ENCODE measurements around the gene LIN9.
"Not testable (repeated sequence)": the region's sequence is repeated elsewhere in the genome, so short reads cannot be mapped to it uniquely, and the experiment has no call there.

LIN9 gene

DNA sequence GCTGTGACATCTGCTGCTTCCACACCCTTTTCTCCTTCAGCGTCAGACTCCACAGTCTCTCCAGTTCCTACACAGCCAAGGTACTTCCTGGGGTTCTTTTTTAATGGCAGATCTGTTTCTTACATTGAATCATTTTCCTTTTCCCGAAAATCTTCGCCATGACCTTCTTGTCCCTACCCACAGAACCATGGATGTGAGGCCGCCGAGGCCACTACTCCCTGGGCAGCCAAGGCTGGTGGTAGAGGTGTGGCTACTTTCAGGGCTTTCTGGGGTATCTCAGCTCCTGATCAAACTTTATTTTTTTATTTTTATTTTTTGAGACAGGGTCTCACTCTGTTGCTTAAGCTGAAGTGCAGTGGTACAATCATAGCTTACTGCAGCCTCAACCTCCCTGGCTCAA is 9.5 kb upstream of the LIN9 start:
- DNase-seq, result no peak

DNA sequence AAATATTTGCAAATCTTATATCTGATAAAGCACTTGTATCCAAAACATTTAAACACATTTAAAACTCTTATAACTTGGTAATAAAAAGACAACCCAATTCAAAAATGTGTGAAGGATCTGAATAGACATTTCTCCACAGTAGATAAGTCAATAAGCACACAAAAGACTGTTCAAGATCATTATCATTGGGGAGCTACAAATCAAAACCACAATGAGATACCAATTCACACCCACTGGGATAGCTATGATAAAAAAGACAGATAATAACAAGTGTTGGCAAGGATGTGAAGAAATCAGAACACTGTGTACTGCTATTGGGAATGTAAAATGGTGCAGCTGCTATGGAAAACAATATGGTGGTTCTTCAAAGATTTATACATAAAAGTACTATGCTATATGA is 5.1 kb upstream of the LIN9 start:
- no peak for DNase-seq

- no peak for DNase-seq
Observed at GRCh38 chr1:226312065-226312464, 3.1 kb upstream of the LIN9 start.

GRCh38 chr1:226311376-226311775 is 2.4 kb upstream of the LIN9 start:
- DNase-seq, result no peak

GRCh38 chr1:226310637-226311195 is 1.8 kb upstream of the LIN9 start:
- DNase-seq, result no peak

DNA sequence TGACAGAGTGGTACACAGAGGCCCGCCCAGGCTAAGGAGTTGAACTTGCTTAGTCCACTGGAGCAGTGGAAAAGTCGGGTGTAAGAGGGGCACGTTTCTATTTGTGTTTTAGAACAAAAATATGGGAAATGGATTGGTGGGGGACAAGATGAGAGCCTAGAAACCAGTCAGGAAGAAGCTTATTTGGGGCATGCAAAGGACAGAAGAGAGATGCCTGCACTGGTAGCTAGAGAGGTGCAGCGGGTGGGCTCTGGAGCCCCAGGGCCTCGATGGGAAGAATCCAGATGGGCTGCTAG is 1.2 kb upstream of the LIN9 start:
- DNase-seq, result no peak

DNA sequence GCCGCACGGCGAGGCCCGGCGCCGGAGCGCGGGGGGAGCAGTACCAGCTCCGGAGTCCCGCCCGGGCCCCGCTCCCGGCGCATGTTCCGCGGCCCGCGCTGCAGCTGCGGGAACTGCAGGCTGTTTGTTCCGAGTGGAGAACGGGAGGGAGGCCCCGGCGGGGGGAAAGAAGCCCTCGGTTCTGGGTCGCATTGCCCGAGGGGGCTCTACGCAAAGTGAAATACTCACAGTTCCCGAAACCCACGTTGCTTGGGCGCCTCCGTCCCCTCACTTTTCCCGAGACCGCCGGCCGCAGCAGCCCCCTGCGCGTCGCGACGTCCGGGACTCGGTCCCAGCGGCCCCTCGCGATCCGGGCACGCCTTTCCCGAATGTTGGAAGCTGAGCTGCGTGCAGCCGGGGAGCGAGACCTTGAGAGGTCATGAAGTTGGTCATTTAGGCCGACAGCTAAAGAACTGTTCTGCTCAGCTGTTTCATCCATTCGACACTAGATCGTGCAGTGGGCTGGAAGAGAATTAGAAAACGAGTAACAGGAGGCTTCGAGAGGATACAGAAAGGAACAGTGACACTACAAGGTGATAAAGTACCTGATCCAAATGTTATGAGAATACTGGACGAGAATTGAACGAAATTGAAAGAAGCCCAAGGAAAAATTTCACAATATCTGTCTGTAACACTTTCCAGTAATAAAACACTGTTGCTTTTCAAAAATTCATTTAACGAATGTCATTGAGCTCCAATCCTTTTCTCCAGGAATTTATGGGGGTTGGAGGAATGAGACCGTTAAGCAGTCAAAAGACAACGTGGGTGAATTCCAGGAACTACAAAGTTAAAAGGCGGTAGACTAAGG is 657 bp upstream of the LIN9 start:
- DNase-seq, result no peak

GRCh38 chr1:226308166-226308722 is 720 bp downstream of the LIN9 start:
- DNase-seq, result no peak

DNA sequence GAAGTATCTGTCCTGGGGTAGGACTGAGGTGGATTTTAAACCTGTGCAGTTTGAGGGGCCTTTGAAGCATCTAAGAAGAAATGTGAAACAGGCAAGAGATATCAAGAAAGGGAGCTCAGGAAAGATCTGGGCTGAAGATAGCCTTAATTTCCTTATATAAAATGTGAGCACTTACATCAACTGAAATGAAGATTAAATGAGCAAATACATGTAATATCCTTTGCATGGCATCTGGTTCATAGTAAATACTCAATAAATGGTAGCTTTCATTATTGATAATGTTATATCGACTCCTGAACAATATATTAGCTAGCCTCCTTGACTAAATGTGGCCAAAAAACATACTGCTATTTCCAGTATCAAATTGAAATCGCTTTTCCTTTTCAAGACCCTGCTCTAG is 2.5 kb downstream of the LIN9 start:
- no peak for DNase-seq

GRCh38 chr1:226305184-226305583 is 3.8 kb downstream of the LIN9 start:
- no peak for DNase-seq

- DNase-seq, result no peak
Observed at GRCh38 chr1:226304291-226304955, 4.5 kb downstream of the LIN9 start.

GRCh38 chr1:226302731-226303130 is 6.2 kb downstream of the LIN9 start:
- no peak for DNase-seq

GRCh38 chr1:226296911-226297310 is 12.1 kb downstream of the LIN9 start:
- no peak for DNase-seq

DNA sequence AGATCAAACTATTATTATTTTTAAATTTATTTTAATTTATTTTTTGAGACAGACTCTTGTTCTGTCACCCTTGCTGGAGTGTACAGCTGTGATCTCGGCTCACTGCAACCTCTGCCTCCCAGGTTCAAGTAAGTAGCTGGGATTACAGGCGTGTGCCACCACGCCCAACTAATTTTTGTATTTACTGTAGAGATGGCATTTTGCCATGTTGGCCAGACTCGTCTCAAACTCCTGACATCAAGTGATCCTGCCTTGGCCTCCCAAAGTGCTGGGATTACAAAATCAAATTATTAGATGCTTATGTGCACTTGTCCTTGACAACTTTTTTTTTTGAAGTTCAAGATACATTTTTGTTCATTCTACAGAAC is 15.4 kb downstream of the LIN9 start:
- no peak for DNase-seq

GRCh38 chr1:226292874-226293552 is 16.0 kb downstream of the LIN9 start:
- DNase-seq, result no peak

DNA sequence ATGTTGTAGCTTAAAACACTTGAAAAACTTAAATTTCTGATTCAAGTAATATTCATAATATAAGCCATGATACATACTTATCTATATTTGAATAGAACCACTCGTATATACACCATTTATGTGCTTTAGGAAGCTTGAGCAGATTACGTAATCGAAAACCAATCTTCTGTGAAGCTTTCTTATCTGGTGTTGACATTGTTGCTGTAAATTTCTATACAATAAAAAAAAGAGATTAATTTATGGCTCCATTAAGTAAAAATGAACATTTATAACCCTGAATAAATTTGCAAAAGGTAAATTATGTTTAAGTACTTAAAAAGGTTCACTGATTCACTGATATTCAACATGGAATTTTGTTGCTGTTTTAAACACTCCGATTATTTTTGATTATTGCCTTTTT is 21.4 kb downstream of the LIN9 start:
- no peak for DNase-seq

GRCh38 chr1:226281058-226281457 is 27.9 kb downstream of the LIN9 start:
- no peak for DNase-seq

DNA sequence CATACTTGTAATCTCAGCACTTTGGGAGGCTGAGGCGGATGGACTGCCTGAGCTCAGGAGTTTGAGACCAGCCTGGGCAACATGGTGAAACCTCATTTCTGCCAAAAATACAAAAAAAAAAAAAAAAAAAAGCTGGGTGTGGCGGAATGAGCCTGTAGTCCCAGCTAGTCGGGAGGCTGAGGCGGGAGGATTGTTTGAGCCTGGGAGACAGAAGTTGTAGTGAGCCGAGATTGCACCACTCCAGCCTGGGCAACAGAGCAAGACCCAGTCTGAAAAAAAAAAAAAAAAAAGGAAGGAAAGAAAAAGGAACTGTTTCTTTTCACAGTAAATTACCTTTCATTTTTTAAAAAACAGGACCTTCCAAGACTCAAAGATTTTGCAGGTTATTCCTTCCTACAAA is 29.5 kb downstream of the LIN9 start:
- DNase-seq, result no peak

GRCh38 chr1:226277897-226278296 is 31.1 kb downstream of the LIN9 start:
- no peak for DNase-seq

DNA sequence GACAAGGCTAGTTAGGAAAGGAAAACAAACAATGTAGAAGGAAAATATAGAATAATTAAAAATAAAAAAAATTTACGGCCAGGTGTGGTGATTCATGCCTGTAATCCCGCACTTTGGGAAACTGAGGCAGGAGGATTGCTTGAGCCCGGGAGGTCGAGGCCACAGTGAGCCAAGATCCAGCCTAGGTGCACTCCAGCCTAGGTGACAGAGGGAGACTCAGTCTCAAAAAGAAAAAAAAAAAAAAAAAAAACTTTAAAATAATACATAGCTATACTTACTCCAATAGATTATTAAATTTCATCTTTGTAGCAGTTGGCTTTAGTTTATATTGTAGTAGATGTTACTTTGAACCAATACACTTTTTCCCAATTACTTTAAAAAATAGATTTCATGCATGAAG is 32.0 kb downstream of the LIN9 start:
- no peak for DNase-seq

DNA sequence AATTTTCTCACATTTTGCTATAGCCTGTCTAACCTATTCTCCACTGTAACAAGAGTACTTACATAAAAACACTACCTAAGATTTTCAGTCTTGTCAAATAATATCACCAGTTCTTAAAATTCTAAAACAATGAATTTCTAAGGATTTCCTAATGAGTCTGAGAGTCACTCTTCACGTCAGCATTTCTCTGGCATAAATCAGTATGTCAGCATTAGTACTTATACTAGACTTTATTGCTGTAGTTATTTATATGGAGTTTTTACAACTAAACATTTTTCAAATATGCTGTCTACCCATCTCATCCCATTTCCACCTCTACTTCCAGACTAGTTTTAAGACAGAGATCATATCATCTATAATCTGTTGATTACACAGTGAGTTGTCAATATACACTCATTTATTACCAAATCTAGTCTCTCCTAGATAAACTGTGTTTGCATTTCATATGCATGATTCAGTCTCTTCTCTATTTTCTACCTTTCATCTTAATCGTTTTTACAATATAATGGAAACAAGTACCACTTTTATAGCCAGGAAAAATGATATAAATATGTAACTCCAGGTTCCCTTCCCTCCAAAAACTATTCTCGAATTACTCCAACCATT is 32.8 kb downstream of the LIN9 start:
- no peak for DNase-seq

DNA sequence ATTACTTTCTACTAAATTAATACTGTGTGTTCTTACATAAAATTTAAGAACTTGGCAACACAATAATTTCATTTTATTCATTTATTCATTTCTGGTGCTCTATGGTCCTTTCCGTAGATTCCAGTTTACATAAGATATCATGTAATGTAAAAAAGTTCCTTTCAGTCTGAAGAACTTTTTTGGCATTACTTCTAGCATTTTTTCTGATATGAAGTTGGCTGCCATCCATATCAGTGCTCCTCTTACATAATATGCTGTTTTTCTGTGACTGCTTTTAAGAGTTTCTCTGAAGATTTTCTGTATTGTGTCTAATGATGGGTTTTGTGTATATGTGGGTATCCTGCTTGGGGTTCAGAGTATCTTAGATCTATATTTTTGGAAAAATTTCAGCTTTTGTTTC is 34.8 kb downstream of the LIN9 start:
- DNase-seq, result no peak

DNA sequence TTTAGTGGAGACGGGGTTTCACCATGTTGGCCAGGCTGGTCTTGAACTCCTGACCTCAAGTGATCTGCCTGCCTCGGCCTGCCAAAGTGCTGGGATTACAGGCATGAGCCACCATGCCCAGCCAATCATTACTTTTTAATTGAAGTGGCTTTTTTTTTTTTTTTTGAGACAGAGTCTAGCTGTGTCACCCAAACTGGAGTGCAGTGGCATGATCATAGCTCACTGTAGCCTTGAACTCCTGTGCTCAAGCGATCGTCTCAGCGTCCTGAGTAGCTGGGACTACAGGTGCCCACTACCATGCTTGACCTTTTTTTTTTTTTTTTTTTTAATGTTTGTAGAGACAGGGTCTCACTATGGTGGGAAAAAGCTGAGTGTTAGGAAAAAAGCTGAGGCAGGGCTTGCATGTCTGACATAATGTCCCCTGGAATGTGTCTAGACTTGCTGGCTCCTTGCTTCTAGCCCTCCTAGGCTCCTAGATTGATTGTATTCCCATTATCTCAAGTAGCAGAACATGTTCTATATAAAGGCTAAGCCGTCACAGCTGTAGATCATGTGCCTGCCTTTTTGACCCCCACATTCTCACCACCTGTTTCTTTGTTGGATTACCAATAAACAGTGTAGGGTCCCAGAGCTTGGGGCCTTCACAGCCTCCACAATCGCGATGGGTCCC is 36.6 kb downstream of the LIN9 start:
- not testable (repeated sequence) for DNase-seq
